ENCODE data around the gene LYPD3. TPM values are rescaled to one million over a fixed set of nuclear protein-coding genes. Genes with fewer than 3 reads are reported as not detected.
A peak's percentile ranks its signal among the peaks of the same experiment; 100 is the strongest.

LYPD3 gene
- total RNA-seq, 3 donors from 2014 or later (not counting 1 experiment from before 2014, with no cell fraction given), result 1.3 to 2.4 (median 1.7) TPM

- Histone ChIP-seq H3K9me3 (ENCODE audit: control insufficient read depth, insufficient read depth, low read length) (no peaks in the 10 kb centered on the region), H3K27ac (ENCODE audit: low read length) (no peak overlapping the region), H3K36me3 (ENCODE audit: control insufficient read depth, insufficient read depth, low read length) (no peaks in the 10 kb centered on the region), H3K4me1 (ENCODE audit: control insufficient read depth, insufficient read depth, low read length) (peaks cover 12% of the 10 kb centered on the region), H3K27me3 (ENCODE audit: control insufficient read depth, insufficient read depth, low read length) (no peaks in the 10 kb centered on the region), H3K4me3 (ENCODE audit: low read length) (no peak overlapping the region)
- H3K9me3 Mint-ChIP-seq, result no peaks in the 10 kb centered on the region
- TF ChIP-seq CTCF (IDR thresholded peaks at IDR 0.05), result no peak
- H3K27me3 Mint-ChIP-seq (ENCODE audit: low read depth in 2 of 2), result peaks cover 0 to 3% of the 10 kb centered on the region in 2 donors
- intact Hi-C loops (cut with micrococcal nuclease), result no loop called here
- WGBS (ENCODE audit: insufficient coverage), result 84% methylated on average over 9 of the region's 10 CpGs
- no peaks in the 10 kb centered on the region for H3K36me3 Mint-ChIP-seq
- no peak overlapping the region for H3K27ac Mint-ChIP-seq
- no peak for ATAC-seq
- no peak overlapping the region for H3K4me3 Mint-ChIP-seq
- peaks cover 8 to 31% of the 10 kb centered on the region in 2 donors for H3K4me1 Mint-ChIP-seq
- DNase-seq, result peak in 1 of 2 donors; percentile 83
Observed at GRCh38 chr19:43470288-43470687, 4.9 kb upstream of the LYPD3 start.

GRCh38 chr19:43469160-43469480 lies 3.7 kb upstream of the LYPD3 start:
- H3K27me3 Mint-ChIP-seq (ENCODE audit: low read depth in 2 of 2), result peaks cover 0 to 3% of the 10 kb centered on the region in 2 donors
- Histone ChIP-seq H3K27me3 (ENCODE audit: control insufficient read depth, insufficient read depth, low read length) (no peaks in the 10 kb centered on the region), H3K27ac (ENCODE audit: low read length) (no peak overlapping the region), H3K9me3 (ENCODE audit: control insufficient read depth, insufficient read depth, low read length) (no peaks in the 10 kb centered on the region), H3K36me3 (ENCODE audit: control insufficient read depth, insufficient read depth, low read length) (no peaks in the 10 kb centered on the region), H3K4me3 (ENCODE audit: low read length) (no peak overlapping the region), H3K4me1 (ENCODE audit: control insufficient read depth, insufficient read depth, low read length) (peaks cover 13% of the 10 kb centered on the region)
- H3K4me3 Mint-ChIP-seq, result no peak overlapping the region
- no peak for TF ChIP-seq CTCF (IDR thresholded peaks at IDR 0.05)
- no peaks in the 10 kb centered on the region for H3K9me3 Mint-ChIP-seq
- no peak overlapping the region for H3K27ac Mint-ChIP-seq
- 62% methylated on average over 1 of the region's 1 CpG for WGBS (ENCODE audit: insufficient coverage)
- no peak for ATAC-seq
- intact Hi-C loops (cut with micrococcal nuclease), result no loop called here
- H3K4me1 Mint-ChIP-seq, result peaks cover 5 to 29% of the 10 kb centered on the region in 2 donors
- DNase-seq, result peak in 1 of 2 donors; percentile 76
- no peaks in the 10 kb centered on the region for H3K36me3 Mint-ChIP-seq

GRCh38 chr19:43468354-43469159 lies 3.1 kb upstream of the LYPD3 start:
- no peaks in the 10 kb centered on the region for H3K36me3 Mint-ChIP-seq
- TF ChIP-seq CTCF (IDR thresholded peaks at IDR 0.05), result no peak
- Histone ChIP-seq H3K9me3 (ENCODE audit: control insufficient read depth, insufficient read depth, low read length) (no peaks in the 10 kb centered on the region), H3K27ac (ENCODE audit: low read length) (no peak overlapping the region), H3K36me3 (ENCODE audit: control insufficient read depth, insufficient read depth, low read length) (no peaks in the 10 kb centered on the region), H3K4me1 (ENCODE audit: control insufficient read depth, insufficient read depth, low read length) (peaks cover 18% of the 10 kb centered on the region), H3K27me3 (ENCODE audit: control insufficient read depth, insufficient read depth, low read length) (no peaks in the 10 kb centered on the region), H3K4me3 (ENCODE audit: low read length) (no peak overlapping the region)
- H3K9me3 Mint-ChIP-seq, result no peaks in the 10 kb centered on the region
- H3K27me3 Mint-ChIP-seq (ENCODE audit: low read depth in 2 of 2), result peaks cover 0 to 3% of the 10 kb centered on the region in 2 donors
- H3K4me1 Mint-ChIP-seq, result peaks cover 5 to 34% of the 10 kb centered on the region in 2 donors
- H3K4me3 Mint-ChIP-seq, result no peak overlapping the region
- 98% methylated on average over 4 of the region's 4 CpGs for WGBS (ENCODE audit: insufficient coverage)
- intact Hi-C loops (cut with micrococcal nuclease), result no loop called here
- H3K27ac Mint-ChIP-seq, result peak overlapping the region; percentile 36 to 69
- DNase-seq (peak in 1 of 2 donors; percentile 50), ATAC-seq (no peak)
